Neural progenitor cell (in vitro differentiated cells): ENCODE results near the gene ZNF575. TPM values are rescaled to one million over a fixed set of nuclear protein-coding genes. Genes with fewer than 3 reads are reported as not detected.

Experiments used
- DNase-seq: peaks from one replicate; pipeline ENCODE4 v3.0.0-alpha.2; 2016; ENCODE audit warnings: low spot score
- H2AFZ ChIP-seq: fragments of 200-600 bp; sonication (generic); replicated peaks from 2 replicates; pipeline ENCODE4 v1.6.1; 2016; ENCODE audit warnings: antibody characterized with exemption
- H3F3A ChIP-seq: fragments of 200-600 bp; sonication (generic); 2 replicates; pipeline ENCODE4 v1.6.1; 2016; ENCODE audit warnings: antibody characterized with exemption, low read depth
- H3K27ac ChIP-seq: fragments of 200-600 bp; sonication (generic); 2 replicates; pipeline ENCODE4 v1.5.1; 2016; ENCODE audit warnings: mild to moderate bottlenecking
- H3K27me3 ChIP-seq: fragments of 200-600 bp; sonication (generic); 2 replicates; pipeline ENCODE4 v1.6.1; 2016; ENCODE audit warnings: mild to moderate bottlenecking, moderate library complexity
- H3K36me3 ChIP-seq: fragments of 200-600 bp; sonication (generic); 2 replicates; pipeline ENCODE4 v1.5.1; 2016
- H3K4me1 ChIP-seq: fragments of 200-600 bp; sonication (generic); 2 replicates; pipeline ENCODE4 v1.6.1; 2016; ENCODE audit warnings: mixed run types
- H3K4me2 ChIP-seq: fragments of 200-600 bp; sonication (generic); 2 replicates; pipeline ENCODE4 v1.6.1; 2016
- H3K4me3 ChIP-seq: fragments of 200-600 bp; sonication (generic); 2 replicates; pipeline ENCODE4 v1.5.1; 2016
- H3K79me2 ChIP-seq: fragments of 200-600 bp; sonication (generic); 2 replicates; pipeline ENCODE4 v1.6.1; 2016; ENCODE audit warnings: low read depth
- H3K9ac ChIP-seq: fragments of 200-600 bp; sonication (generic); 2 replicates; pipeline ENCODE4 v1.6.1; 2016
- H3K9me3 ChIP-seq: fragments of 200-600 bp; sonication (generic); 2 replicates; pipeline ENCODE4 v1.5.1; 2016; ENCODE audit warnings: low read depth
- H4K20me1 ChIP-seq: fragments of 200-600 bp; sonication (generic); 2 replicates; pipeline ENCODE4 v1.6.1; 2016; ENCODE audit warnings: low read depth
- H3K27ac Mint-ChIP-seq: 3 replicates; pipeline ENCODE4 v1.8.0; 2021; ENCODE audit warnings: mixed read lengths
- H3K27me3 Mint-ChIP-seq: 2 replicates; pipeline ENCODE4 v1.8.0; 2022; ENCODE audit warnings: low read depth, mild to moderate bottlenecking, inconsistent platforms, moderate library complexity, mixed read lengths; ENCODE audit not compliant: insufficient read depth
- H3K36me3 Mint-ChIP-seq: 3 replicates; pipeline ENCODE4 v1.8.0; 2021; ENCODE audit warnings: mixed read lengths
- H3K4me1 Mint-ChIP-seq: 3 replicates; pipeline ENCODE4 v1.8.0; 2021; ENCODE audit warnings: mixed read lengths
- H3K4me3 Mint-ChIP-seq: 3 replicates; pipeline ENCODE4 v1.8.0; 2021; ENCODE audit warnings: mild to moderate bottlenecking, moderate library complexity, mixed read lengths
- H3K9me3 Mint-ChIP-seq: 3 replicates; pipeline ENCODE4 v1.8.0; 2020; ENCODE audit warnings: mixed read lengths
- EZH2 ChIP-seq: fragments of 200-600 bp; sonication (generic); IDR thresholded peaks from 2 replicates; pipeline ENCODE4 v1.6.1; 2017; ENCODE audit warnings: antibody characterized with exemption, mild to moderate bottlenecking, moderate library complexity
- EZH2phosphoT487 ChIP-seq: fragments of 200-600 bp; sonication (generic); IDR thresholded peaks from 2 replicates; pipeline ENCODE4 v1.6.1; 2017; ENCODE audit warnings: antibody characterized with exemption
- total RNA-seq: library from RNA; depleted of rRNA; stranded (reverse); fragments of >200 nt; gene quantifications from 2 replicates; pipeline ENCODE4 v1.2.3, GENCODE V29; 2015; ENCODE audit warnings: low replicate concordance
- TF ChIP-seq, protein P1 (sequence below): fragments of 200-600 bp; sonication (generic); IDR thresholded peaks from 2 replicates; pipeline ENCODE4 v1.5.1; 2017; ENCODE audit warnings: antibody characterized with exemption, mild to moderate bottlenecking

ZNF575 gene
- total RNA-seq, 1 donor from 2014 or later: not detected

- H3K4me2 ChIP-seq: no peak overlapping the region
- H3K27me3 ChIP-seq: peaks cover 23% of the 10 kb centered on the region
- no peak overlapping the region for H3K9ac ChIP-seq
- H3K27ac ChIP-seq: no peak overlapping the region
- no peaks in the 10 kb centered on the region for H3K9me3 Mint-ChIP-seq
- H2AFZ ChIP-seq: no peak overlapping the region
- peaks cover 11% of the 10 kb centered on the region for H3K4me1 ChIP-seq
- no peak overlapping the region for H3K27ac Mint-ChIP-seq
- H3K79me2 ChIP-seq: no peaks in the 10 kb centered on the region
- H4K20me1 ChIP-seq: peaks cover 13% of the 10 kb centered on the region
- H3K9me3 ChIP-seq: no peaks in the 10 kb centered on the region
- peaks cover 23% of the 10 kb centered on the region for H3K4me1 Mint-ChIP-seq
- no peak for TF ChIP-seq EZH2phosphoT487
- TF ChIP-seq EZH2: no peak
- TF ChIP-seq, protein P1, sequence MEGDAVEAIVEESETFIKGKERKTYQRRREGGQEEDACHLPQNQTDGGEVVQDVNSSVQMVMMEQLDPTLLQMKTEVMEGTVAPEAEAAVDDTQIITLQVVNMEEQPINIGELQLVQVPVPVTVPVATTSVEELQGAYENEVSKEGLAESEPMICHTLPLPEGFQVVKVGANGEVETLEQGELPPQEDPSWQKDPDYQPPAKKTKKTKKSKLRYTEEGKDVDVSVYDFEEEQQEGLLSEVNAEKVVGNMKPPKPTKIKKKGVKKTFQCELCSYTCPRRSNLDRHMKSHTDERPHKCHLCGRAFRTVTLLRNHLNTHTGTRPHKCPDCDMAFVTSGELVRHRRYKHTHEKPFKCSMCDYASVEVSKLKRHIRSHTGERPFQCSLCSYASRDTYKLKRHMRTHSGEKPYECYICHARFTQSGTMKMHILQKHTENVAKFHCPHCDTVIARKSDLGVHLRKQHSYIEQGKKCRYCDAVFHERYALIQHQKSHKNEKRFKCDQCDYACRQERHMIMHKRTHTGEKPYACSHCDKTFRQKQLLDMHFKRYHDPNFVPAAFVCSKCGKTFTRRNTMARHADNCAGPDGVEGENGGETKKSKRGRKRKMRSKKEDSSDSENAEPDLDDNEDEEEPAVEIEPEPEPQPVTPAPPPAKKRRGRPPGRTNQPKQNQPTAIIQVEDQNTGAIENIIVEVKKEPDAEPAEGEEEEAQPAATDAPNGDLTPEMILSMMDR: no peak
- no peaks in the 10 kb centered on the region for H3K36me3 ChIP-seq
- no peak overlapping the region for H3K4me3 ChIP-seq
- H3F3A ChIP-seq: peaks cover 17% of the 10 kb centered on the region
- peaks cover 4% of the 10 kb centered on the region for H3K27me3 Mint-ChIP-seq
- H3K4me3 Mint-ChIP-seq: peak overlapping the region; percentile 30
- no peaks in the 10 kb centered on the region for H3K36me3 Mint-ChIP-seq
- DNase-seq: no peak
Observed at GRCh38 chr19:43527860-43528622, 4.9 kb upstream of the ZNF575 start.

DNA sequence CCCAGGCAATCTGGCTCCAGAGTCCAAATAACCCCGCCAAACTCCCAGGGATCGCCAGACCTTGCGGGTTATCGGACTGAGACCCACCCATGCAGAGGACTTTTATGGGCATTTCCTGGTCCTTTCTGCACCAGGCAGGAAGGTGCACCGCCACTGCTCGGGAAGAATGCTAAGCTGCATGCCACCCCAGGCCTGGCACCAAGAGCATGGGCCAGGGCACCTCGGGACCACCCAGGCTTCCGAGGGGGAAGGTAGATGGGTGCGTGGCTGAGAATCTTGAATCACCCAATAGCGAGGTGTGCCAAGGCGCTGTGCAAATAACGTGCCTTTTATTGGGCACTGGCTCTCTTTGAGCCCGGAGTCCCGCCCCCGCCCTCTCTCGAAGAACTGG, 422 bp upstream of the ZNF575 start:
- Histone ChIP-seq H3K9me3 (no peaks in the 10 kb centered on the region), H2AFZ (peak overlapping the region; percentile 31), H3K4me3 (peak overlapping the region; percentile 42), H3K27ac (no peak overlapping the region), H3K4me2 (peak overlapping the region; percentile 75), H3K4me1 (no peaks in the 10 kb centered on the region), H3K79me2 (no peaks in the 10 kb centered on the region), H3K36me3 (no peaks in the 10 kb centered on the region), H3F3A (peaks cover 29% of the 10 kb centered on the region), H3K9ac (no peak overlapping the region), H4K20me1 (peaks cover 4% of the 10 kb centered on the region), H3K27me3 (peaks cover 9% of the 10 kb centered on the region)
- Mint-ChIP-seq H3K36me3 (peaks cover 9% of the 10 kb centered on the region), H3K27me3 (peaks cover 2% of the 10 kb centered on the region), H3K4me1 (peaks cover 22% of the 10 kb centered on the region), H3K27ac (peak overlapping the region; percentile 85), H3K9me3 (no peaks in the 10 kb centered on the region), H3K4me3 (peak overlapping the region; percentile 93)
- no peak for TF ChIP-seq EZH2
- TF ChIP-seq, protein P1: no peak
- no peak for TF ChIP-seq EZH2phosphoT487
- DNase-seq: no peak

DNA sequence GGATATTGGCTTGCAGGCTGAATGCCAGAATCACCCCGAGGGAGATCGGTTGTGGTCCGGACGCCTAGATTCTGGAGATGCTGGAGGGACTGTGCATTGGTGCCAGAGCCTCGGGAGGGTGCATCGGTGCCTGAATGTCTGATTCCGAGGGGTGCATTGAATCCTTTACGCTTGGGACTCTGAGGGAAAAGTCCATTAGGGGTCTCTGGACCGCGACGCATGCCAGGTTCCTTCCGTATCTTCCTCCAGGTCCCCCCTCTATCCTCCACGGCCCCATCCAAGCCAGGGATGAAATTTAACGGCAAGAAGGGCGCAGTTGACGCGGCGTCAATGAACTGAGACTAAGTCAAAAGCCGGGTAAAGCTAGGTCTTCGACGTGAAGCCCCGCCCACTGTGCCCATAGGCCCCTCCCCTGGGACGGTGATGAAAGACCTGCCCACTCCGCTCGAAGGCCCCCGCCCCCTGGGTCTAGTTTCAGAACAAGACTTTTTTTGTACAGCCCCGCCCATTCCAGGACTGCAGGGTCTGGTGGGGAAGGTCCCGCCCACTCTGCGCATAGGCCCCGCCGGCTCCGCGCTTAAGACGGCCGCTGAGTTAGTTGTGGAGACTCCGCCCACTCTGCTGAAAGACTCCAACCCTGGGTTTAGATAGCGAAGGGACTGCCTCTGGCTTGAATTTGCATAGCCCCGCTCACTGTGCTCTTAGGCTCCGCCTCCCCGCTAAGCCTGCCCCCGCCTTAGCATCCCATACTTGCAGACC, 737 bp downstream of the ZNF575 start:
- peaks cover 2% of the 10 kb centered on the region for H3K9me3 ChIP-seq
- Mint-ChIP-seq H3K4me3 (peak overlapping the region; percentile 93), H3K9me3 (peaks cover 2% of the 10 kb centered on the region), H3K27me3 (peaks cover 2% of the 10 kb centered on the region), H3K27ac (peak overlapping the region; percentile 97), H3K4me1 (peaks cover 22% of the 10 kb centered on the region), H3K36me3 (peaks cover 15% of the 10 kb centered on the region)
- H3K79me2 ChIP-seq: no peaks in the 10 kb centered on the region
- peak overlapping the region; percentile 75 for H3K4me2 ChIP-seq
- H3K36me3 ChIP-seq: peaks cover 6% of the 10 kb centered on the region
- peak; percentile 100 for DNase-seq
- no peak overlapping the region for H2AFZ ChIP-seq
- peaks cover 4% of the 10 kb centered on the region for H4K20me1 ChIP-seq
- TF ChIP-seq, protein P1: no peak
- no peak for TF ChIP-seq EZH2
- no peak for TF ChIP-seq EZH2phosphoT487
- H3K9ac ChIP-seq: no peak overlapping the region
- peak overlapping the region; percentile 42 for H3K4me3 ChIP-seq
- no peaks in the 10 kb centered on the region for H3K4me1 ChIP-seq
- no peak overlapping the region for H3K27ac ChIP-seq
- no peaks in the 10 kb centered on the region for H3K27me3 ChIP-seq
- H3F3A ChIP-seq: peaks cover 29% of the 10 kb centered on the region
